ENCODE results near the gene ZNF514.

- TF ChIP-seq CTCF (IDR thresholded peaks at IDR 0.05) (no peak), POLR2A (IDR thresholded peaks at IDR 0.05) (peak in 1 of 4 donors; percentile 21)
Measured at GRCh38 chr2:95159690-95160449, at the start of gene ZNF514.
